GM21619 (cell line): Measurements from ENCODE around the gene ATP6V1G2.
"Not testable (repeated sequence)": the region's sequence is repeated elsewhere in the genome, so short reads cannot be mapped to it uniquely, and the experiment has no call there.

Source experiments
- ATAC-seq: cut with Tn5 transposase; IDR thresholded peaks from one replicate; pipeline ENCODE4 v1.9.1; 2021; ENCODE audit not compliant: unreplicated experiment

Gene ATP6V1G2

DNA sequence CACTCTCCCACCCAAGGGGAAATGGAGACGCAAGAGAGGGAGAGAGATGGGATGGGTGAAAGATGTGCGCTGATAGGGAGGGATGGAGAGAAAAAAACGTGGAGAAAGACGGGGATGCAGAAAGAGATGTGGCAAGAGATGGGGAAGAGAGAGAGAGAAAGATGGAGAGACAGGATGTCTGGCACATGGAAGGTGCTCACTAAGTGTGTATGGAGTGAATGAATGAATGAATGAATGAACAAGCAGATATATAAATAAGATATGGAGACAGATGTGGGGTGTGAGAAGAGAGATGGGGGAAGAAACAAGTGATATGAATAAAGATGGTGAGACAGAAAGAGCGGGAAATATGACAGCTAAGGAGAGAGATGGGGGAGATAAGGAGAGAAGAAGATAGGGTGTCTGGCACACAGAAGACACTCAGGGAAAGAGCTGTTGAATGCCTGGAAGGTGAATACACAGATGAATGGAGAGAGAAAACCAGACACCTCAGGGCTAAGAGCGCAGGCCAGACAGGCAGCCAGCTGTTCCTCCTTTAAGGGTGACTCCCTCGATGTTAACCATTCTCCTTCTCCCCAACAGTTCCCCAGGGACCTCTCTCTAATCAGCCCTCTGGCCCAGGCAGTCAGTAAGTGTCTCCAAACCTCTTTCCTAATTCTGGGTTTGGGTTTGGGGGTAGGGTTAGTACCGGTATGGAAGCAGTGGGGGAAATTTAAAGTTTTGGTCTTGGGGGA lies 29.7 kb upstream of the ATP6V1G2 start:
- ATAC-seq = no peak

- ATAC-seq = no peak
These were observed 29.0 kb upstream of the ATP6V1G2 start, which contains the start of gene TNF for GRCh38 chr6:31575335-31575901. Gene TNF (plus strand): TSS chr6:31575565. CDS start chr6:31575742, 177 bp downstream.

GRCh38 chr6:31574106-31575061 lies 28.0 kb upstream of the ATP6V1G2 start:
- ATAC-seq = no peak

DNA sequence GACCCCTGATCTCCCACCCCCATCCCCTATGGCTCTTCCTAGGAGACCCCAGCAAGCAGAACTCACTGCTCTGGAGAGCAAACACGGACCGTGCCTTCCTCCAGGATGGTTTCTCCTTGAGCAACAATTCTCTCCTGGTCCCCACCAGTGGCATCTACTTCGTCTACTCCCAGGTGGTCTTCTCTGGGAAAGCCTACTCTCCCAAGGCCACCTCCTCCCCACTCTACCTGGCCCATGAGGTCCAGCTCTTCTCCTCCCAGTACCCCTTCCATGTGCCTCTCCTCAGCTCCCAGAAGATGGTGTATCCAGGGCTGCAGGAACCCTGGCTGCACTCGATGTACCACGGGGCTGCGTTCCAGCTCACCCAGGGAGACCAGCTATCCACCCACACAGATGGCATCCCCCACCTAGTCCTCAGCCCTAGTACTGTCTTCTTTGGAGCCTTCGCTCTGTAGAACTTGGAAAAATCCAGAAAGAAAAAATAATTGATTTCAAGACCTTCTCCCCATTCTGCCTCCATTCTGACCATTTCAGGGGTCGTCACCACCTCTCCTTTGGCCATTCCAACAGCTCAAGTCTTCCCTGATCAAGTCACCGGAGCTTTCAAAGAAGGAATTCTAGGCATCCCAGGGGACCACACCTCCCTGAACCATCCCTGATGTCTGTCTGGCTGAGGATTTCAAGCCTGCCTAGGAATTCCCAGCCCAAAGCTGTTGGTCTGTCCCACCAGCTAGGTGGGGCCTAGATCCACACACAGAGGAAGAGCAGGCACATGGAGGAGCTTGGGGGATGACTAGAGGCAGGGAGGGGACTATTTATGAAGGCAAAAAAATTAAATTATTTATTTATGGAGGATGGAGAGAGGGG lies 27.1 kb upstream of the ATP6V1G2 start:
- no peak for ATAC-seq

GRCh38 chr6:31572041-31572911 lies 25.9 kb upstream of the ATP6V1G2 start, which contains the start of gene LTA:
Gene LTA (plus strand): TSS chr6:31572289. CDS start chr6:31572743, 454 bp downstream.
- no peak for ATAC-seq

DNA sequence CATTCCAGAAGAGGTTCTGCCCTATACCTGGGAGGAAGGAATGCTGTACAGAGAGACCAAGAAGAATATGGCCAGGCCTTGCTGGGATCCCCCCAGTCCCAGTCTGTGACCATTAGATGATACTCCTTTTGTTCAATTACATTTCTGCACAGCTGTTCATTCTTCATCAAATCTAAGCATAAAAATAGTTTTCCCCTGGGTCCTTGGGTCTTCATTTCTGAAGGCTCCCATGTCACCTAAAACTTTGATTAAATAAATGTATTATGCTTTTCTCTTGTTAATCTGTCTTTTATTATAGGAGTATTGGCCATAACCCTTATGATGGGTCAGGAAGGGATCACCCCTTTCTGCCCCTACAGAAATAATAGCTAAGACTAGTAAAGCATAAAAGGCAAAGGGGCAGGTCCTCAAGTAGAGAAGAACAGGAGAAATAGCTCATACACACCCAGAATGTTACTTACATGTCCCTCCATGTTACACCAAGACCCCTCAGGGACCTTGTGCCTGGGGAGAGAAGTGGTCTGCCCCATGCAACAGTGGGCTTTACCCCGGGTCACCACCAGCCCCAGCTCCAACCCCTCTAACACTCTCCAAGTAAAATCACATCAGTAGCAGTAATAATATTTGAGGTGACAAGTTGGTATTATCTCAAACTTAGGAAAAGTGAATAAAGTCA lies 23.6 kb upstream of the ATP6V1G2 start:
- ATAC-seq = no peak

- peak; percentile 54 for ATAC-seq
These were observed 22.1 kb upstream of the ATP6V1G2 start for GRCh38 chr6:31568537-31568961.

- no peak for ATAC-seq
These were observed 21.3 kb upstream of the ATP6V1G2 start for GRCh38 chr6:31567531-31568370.

DNA sequence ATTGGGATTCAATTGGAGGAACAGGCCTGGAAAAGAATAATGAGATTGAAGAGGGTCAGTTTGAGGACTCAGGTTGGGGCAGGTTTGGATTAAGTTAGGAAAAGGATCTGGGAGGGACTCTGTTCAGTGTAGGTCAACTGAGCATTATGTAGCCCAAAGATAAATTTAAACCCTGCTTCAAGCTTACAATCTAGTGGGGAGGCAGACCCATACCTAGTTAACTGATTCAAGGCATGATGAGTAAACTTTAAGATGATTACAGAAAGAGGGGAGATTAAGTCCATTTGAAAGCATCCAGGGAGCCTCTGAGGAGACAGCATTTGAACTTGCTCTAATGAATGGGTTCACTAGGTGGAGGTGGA lies 14.3 kb upstream of the ATP6V1G2 start:
- ATAC-seq = no peak

- ATAC-seq = peak; percentile 68
These were observed 13.7 kb upstream of the ATP6V1G2 start for GRCh38 chr6:31559958-31560696.

DNA sequence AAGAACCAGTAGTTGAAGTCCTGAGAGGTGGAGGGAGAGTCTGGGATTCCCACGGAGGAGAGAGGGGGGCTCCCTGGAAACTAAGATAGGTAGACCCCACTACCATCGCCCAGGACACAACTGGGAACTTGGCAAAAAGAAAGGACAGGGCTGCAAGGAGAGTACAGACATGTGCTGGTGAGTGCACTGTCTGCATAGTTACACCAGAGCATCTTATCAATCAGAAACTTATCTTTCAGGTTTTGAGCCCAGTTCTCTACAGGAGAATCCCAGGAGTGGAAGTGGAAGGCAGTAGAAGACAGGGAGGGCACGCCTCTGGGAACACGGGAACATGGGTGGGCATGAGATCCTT lies 13.2 kb upstream of the ATP6V1G2 start:
- ATAC-seq = no peak

DNA sequence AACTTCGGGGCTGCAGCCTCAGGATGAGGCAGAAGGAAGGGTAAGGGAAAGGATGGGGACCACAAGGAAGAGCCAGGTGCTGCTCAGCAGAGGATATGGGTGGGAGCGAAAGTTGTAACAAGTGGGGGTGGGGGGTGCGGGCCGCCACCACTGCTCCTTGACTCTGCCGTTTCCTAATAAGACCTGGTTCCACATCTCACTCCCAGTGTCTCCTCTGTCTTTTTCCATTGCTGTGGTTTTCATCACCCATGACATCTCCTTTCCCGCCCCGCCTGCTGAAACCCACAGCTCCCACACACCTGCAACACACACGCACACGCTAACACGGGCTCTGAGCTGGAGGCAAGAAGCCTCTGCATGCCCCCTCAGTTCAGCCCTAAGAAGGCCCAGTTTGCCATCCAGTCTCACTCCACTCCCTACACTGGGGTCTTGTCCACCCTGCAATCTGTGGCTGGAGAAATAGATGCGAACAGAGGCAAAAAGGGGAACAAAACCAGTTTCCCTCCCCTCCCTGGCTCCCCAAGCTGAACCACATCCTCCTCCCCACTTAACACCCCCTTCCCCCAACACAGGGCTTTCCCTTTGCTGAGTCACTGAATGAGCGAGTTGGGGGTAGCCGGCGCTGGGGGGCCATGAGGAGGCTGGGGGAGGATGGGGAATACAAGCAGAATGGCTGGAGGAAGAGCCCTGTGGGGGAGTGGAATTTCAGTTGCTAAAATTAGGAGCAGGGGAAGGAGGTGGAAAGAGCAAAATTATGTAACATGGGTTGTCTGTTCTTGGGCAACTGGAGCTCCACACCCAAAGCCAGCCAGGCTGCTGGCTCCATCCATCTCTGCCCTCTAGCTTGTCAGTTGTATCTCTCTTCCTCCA lies 12.5 kb upstream of the ATP6V1G2 start:
- no peak for ATAC-seq

DNA sequence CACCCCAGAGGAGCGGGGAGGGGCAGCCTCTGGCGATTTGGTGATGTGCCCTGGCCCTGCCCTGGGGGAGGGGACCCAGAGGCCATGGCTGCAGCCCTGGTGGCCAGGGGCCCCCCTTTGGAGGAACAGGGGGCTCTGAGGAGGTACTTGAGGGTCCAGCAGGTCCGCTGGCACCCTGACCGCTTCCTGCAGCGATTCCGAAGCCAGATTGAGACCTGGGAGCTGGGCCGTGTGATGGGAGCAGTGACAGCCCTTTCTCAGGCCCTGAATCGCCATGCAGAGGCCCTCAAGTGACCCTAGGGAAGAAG lies 11.9 kb upstream of the ATP6V1G2 start:
- no peak for ATAC-seq

- no peak for ATAC-seq
These were observed 11.3 kb upstream of the ATP6V1G2 start for GRCh38 chr6:31557443-31558317.

DNA sequence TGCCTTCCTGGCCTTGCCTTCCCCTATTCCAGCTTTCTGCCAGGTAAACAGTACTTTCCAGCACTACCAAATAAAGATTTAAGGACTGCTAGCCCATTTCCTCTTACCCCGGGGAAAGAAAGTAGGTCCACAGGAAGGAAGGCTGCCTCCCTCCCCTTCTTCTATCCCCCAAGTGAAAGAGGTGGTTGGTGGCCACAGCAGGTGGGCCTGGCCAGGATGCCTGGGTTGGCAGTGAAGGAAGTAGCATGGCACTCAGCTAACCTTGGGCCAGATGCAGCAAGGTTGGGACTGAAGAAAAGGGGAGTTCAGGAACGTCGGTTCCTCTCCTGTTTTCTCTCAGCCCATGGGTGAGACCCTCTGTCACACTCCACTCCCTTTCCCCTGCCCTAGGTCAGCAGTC lies 9.9 kb upstream of the ATP6V1G2 start:
- no peak for ATAC-seq

DNA sequence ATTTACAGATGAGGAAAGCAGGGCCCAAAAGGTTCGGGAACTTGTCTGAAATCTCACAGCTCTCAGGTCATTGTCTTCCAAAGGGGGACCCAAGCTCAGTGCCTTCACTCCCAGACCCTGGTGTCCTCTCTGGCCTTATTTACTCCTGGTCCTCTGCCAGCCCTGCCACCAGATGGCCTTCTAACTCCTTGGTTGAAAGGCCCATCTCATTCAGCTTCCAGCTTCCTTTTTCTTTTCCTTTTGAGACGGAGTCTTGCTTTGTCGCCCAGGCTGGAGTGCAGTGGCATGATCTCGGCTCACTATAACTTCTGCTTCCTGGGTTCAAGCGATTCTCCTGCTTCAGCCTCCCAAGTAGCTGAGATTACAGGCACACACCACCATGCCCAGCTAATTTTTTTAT lies 5.0 kb upstream of the ATP6V1G2 start:
- ATAC-seq = not testable (repeated sequence)
